GM23248 (cell line): ENCODE results near the gene TMEM51.

Experiments used
- EZH2 ChIP-seq: fragments of 200-600 bp; sonication (generic); IDR thresholded peaks from 2 replicates; pipeline ENCODE4 v1.6.1; 2018; ENCODE audit warnings: antibody characterized with exemption, mild to moderate bottlenecking; ENCODE audit not compliant: insufficient read depth, poor library complexity, severe bottlenecking
- EZH2phosphoT487 ChIP-seq: fragments of 200-600 bp; sonication (generic); IDR thresholded peaks from 2 replicates; pipeline ENCODE4 v1.6.1; 2018; ENCODE audit warnings: antibody characterized with exemption, moderate library complexity, mild to moderate bottlenecking, low read depth; ENCODE audit not compliant: insufficient read depth

GRCh38 chr1:15117671-15118325, 35.7 kb upstream of the TMEM51 start:
- TF ChIP-seq EZH2phosphoT487 (no peak), EZH2 (no peak)
